Measurements from ENCODE around the gene ARID3A.
"Not testable (repeated sequence)": the region's sequence is repeated elsewhere in the genome, so short reads cannot be mapped to it uniquely, and the experiment has no call there.

The ARID3A gene

DNA sequence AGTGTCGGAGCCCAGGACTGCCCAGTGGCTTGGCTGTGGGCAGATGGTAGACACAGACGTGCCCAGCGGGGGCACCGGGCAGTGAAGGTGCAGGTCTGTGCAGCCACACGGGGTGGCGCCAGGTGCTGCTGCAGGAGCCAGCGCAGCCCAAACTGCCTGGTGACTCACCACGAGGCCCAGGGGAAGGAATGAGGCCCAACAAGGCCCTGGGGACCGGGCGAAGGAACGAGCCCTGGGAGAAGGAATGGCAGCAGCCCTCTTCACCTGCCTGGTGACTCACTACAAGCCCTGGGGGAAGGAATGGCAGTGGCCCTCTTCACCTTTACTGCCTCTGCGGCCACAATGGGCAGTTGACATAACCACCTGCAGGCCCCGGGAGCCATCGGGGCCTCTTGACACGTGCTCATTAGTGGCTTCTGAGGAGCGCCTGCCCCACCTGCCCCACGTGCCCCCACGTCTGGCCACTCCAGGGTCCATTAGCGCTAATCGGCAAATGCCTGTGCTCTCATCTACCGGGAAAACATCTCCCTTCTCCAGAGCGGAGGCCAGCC lies 42.1 kb upstream of the ARID3A start:
- 93 to 94% methylated on average over 22 of the region's 22 CpGs for WGBS, 2 experiments
- H3K9me3 ChIP-seq (ENCODE audit: control insufficient read depth, low read length) = no peaks in the 10 kb centered on the region
- H3K27ac ChIP-seq (ENCODE audit: insufficient read depth, low read depth, low read length, poor library complexity, severe bottlenecking) = no peak overlapping the region
- peaks cover 64% of the 10 kb centered on the region for H3K36me3 ChIP-seq (ENCODE audit: control insufficient read depth, insufficient read depth, low read length)
- no peaks in the 10 kb centered on the region for H3K27me3 ChIP-seq (ENCODE audit: control insufficient read depth, insufficient read depth, low read length, poor library complexity, severe bottlenecking)
- no peaks in the 10 kb centered on the region for H3K4me1 ChIP-seq (ENCODE audit: control insufficient read depth, insufficient read depth, low read length)
- H3K4me3 ChIP-seq (ENCODE audit: insufficient read depth, low read depth, low read length) = no peak overlapping the region

DNA sequence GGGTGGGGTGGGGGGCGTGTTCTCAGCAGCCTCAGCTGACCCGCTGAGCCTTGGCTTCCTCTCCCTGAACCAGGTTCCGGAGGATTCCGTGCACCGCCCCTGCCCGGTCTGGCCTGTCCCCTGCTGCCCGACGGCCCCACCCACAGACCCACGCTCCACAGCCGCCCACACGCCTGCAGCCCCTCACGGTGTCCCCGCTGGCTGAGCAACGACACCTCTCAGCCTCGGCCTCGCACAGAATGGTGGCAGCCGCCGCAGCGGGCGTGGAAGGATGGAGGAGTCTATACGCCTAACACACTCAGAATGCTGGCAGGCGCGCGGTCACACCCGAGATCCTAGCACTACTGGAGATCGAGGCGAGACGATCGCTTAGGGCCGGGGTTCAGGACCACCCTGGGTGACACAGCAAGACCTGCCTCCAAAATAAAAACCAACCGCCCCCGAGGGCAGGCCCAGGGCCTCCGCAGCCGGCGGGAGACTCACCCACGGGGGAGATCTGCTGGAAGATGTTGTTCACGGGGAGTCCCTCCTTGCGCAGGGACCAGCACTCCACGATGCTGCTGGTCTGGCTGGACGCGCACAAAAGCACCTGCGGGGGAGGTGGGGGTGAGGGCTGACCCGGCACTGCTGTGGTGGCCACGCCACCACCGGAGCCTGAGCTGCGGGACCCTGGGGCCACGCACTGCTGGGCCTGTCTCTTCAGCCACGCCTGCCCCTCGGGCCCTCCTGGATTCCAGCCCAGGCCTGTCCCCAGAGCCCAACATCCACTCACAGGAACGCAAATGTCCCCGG lies 41.2 kb upstream of the ARID3A start:
- H3K4me1 ChIP-seq (ENCODE audit: control insufficient read depth, insufficient read depth, low read length) = no peaks in the 10 kb centered on the region
- H3K4me3 ChIP-seq (ENCODE audit: insufficient read depth, low read depth, low read length) = no peak overlapping the region
- H3K27ac ChIP-seq (ENCODE audit: insufficient read depth, low read depth, low read length, poor library complexity, severe bottlenecking) = no peak overlapping the region
- no peaks in the 10 kb centered on the region for H3K27me3 ChIP-seq (ENCODE audit: control insufficient read depth, insufficient read depth, low read length, poor library complexity, severe bottlenecking)
- WGBS, 2 experiments = 94 to 96% methylated on average over 51 of the region's 51 CpGs
- peaks cover 62% of the 10 kb centered on the region for H3K36me3 ChIP-seq (ENCODE audit: control insufficient read depth, insufficient read depth, low read length)
- no peaks in the 10 kb centered on the region for H3K9me3 ChIP-seq (ENCODE audit: control insufficient read depth, low read length)

DNA sequence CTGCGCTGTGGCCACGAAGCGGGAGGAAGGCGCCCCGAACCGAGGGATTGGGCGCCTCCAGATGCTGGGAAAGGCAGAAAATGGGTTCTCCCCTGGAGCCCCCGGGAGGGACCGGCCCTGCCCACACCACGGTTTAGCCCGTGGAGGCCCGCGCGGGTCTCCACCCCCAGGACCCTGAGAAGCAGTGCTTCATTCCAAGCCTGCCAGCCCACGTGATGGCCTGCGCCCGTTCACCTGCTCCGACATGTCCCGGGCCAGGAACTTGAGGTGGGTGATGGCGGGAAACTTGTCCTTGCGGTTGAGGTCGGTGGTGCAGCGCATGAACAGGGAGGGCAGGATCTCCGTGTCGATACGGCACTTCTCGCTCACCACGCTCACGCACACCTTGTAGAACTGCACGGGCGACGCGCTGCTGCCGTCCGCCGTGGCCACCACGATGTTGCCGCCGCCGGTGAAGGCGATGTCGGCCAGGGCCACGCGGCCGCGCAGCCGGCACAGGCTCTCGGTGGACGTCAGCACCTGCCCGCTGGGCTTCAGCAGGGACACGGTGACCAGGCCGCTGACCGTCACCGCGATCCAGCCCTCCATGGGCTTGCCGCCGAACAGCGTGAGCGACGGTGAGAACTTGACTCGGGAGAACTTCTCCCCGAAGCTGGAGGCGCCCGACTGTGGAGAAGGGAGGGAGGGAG lies 40.2 kb upstream of the ARID3A start:
- WGBS, 2 experiments = 97% methylated on average over 64 of the region's 64 CpGs
- Histone ChIP-seq H3K4me1 (ENCODE audit: control insufficient read depth, insufficient read depth, low read length) (no peaks in the 10 kb centered on the region), H3K36me3 (ENCODE audit: control insufficient read depth, insufficient read depth, low read length) (peaks cover 60% of the 10 kb centered on the region), H3K4me3 (ENCODE audit: insufficient read depth, low read depth, low read length) (no peak overlapping the region), H3K9me3 (ENCODE audit: control insufficient read depth, low read length) (no peaks in the 10 kb centered on the region), H3K27me3 (ENCODE audit: control insufficient read depth, insufficient read depth, low read length, poor library complexity, severe bottlenecking) (no peaks in the 10 kb centered on the region), H3K27ac (ENCODE audit: insufficient read depth, low read depth, low read length, poor library complexity, severe bottlenecking) (no peak overlapping the region)

DNA sequence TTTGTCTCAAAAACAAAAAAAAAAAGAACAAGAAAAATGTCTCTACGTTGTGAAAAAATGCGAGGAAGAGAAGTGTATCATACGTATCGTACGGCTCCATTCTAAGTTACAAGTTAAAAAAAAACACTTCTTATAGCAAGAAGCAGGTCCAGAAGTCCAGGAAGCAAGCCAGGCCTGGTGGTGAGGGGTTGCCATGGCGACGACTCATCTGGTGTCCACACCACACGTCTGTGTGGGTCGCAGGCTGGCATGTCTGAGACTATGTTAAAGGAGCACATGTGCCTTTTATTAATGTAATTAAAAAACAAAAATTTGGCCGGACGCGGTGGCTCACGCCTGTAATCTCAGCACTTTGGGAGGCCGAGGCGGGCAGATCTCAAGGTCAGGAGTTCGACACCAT lies 38.8 kb upstream of the ARID3A start:
- H3K27me3 ChIP-seq (ENCODE audit: control insufficient read depth, insufficient read depth, low read length, poor library complexity, severe bottlenecking) = no peaks in the 10 kb centered on the region
- H3K4me1 ChIP-seq (ENCODE audit: control insufficient read depth, insufficient read depth, low read length) = no peaks in the 10 kb centered on the region
- H3K27ac ChIP-seq (ENCODE audit: insufficient read depth, low read depth, low read length, poor library complexity, severe bottlenecking) = no peak overlapping the region
- H3K36me3 ChIP-seq (ENCODE audit: control insufficient read depth, insufficient read depth, low read length) = peaks cover 47% of the 10 kb centered on the region
- WGBS, 2 experiments = 93 to 95% methylated on average over 16 of the region's 16 CpGs
- H3K9me3 ChIP-seq (ENCODE audit: control insufficient read depth, low read length) = no peaks in the 10 kb centered on the region
- no peak overlapping the region for H3K4me3 ChIP-seq (ENCODE audit: insufficient read depth, low read depth, low read length)

DNA sequence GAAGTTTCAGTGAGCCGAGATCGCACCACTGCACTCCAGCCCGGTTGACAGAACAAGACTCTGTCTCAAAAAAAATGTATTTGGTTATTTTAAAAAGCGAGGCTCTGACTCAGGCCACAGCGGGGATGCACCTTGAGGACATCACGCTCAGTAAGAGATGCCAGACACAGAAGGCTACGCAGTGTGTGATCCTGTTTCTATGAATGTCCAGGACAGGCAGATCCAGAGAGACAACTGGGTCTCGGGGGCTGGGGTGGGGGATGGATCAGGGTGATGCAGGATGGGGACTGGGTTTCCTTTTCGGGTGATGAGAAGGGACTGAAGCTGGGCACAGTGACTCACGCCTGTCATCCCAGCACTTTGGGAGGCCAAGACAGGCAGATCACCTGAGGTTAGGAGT lies 38.2 kb upstream of the ARID3A start:
- 95 to 96% methylated on average over 10 of the region's 10 CpGs for WGBS, 2 experiments
- Histone ChIP-seq H3K36me3 (ENCODE audit: control insufficient read depth, insufficient read depth, low read length) (peaks cover 45% of the 10 kb centered on the region), H3K4me3 (ENCODE audit: insufficient read depth, low read depth, low read length) (no peak overlapping the region)

DNA sequence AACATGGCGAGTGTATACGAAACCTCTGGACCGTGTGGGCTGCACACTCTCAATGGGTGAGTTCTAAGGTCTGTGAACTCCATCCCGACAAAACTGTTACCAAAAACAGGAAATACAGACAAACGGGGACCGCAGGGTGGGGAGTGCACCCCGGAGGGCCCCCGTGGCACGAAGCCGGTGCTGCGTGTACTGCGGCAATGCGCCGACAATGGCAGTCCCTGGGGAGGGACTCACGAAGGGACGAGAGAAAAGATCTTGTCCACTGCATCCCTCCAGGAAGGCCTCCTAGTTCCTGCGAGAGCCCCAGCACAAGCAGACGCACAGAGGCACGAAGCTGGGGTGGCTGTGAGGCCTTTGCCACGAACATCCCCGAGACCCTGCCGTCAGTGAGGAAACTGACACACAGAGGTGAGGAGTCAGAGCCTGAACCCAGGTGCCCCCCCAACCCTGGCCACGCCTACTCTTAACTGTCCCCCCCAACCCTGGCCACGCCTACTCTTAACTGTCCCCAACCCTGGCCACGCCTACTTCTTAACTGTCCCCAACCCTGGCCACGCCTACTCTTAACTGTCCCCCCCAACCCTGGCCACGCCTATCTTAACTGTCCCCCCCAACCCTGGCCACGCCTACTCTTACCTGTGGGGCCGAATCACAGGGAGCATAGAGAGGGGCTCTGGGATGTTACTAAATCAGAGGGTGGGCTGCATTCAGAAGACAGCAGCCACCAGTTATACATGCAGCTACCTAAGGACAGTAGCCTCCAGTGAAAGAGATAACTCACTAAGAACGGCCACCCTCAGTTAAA lies 37.1 kb upstream of the ARID3A start:
- no peaks in the 10 kb centered on the region for H3K27me3 ChIP-seq (ENCODE audit: control insufficient read depth, insufficient read depth, low read length, poor library complexity, severe bottlenecking)
- H3K9me3 ChIP-seq (ENCODE audit: control insufficient read depth, low read length) = no peaks in the 10 kb centered on the region
- H3K4me3 ChIP-seq (ENCODE audit: insufficient read depth, low read depth, low read length) = no peak overlapping the region
- H3K27ac ChIP-seq (ENCODE audit: insufficient read depth, low read depth, low read length, poor library complexity, severe bottlenecking) = no peak overlapping the region
- H3K4me1 ChIP-seq (ENCODE audit: control insufficient read depth, insufficient read depth, low read length) = no peaks in the 10 kb centered on the region
- peaks cover 35% of the 10 kb centered on the region for H3K36me3 ChIP-seq (ENCODE audit: control insufficient read depth, insufficient read depth, low read length)
- WGBS, 2 experiments = 96% methylated on average over 30 of the region's 30 CpGs

More for the DNA sequence above, 38.2 kb upstream of the ARID3A start:
- Histone ChIP-seq H3K27me3 (ENCODE audit: control insufficient read depth, insufficient read depth, low read length, poor library complexity, severe bottlenecking) (no peaks in the 10 kb centered on the region), H3K9me3 (ENCODE audit: control insufficient read depth, low read length) (no peaks in the 10 kb centered on the region), H3K4me1 (ENCODE audit: control insufficient read depth, insufficient read depth, low read length) (no peaks in the 10 kb centered on the region), H3K27ac (ENCODE audit: insufficient read depth, low read depth, low read length, poor library complexity, severe bottlenecking) (no peak overlapping the region)

DNA sequence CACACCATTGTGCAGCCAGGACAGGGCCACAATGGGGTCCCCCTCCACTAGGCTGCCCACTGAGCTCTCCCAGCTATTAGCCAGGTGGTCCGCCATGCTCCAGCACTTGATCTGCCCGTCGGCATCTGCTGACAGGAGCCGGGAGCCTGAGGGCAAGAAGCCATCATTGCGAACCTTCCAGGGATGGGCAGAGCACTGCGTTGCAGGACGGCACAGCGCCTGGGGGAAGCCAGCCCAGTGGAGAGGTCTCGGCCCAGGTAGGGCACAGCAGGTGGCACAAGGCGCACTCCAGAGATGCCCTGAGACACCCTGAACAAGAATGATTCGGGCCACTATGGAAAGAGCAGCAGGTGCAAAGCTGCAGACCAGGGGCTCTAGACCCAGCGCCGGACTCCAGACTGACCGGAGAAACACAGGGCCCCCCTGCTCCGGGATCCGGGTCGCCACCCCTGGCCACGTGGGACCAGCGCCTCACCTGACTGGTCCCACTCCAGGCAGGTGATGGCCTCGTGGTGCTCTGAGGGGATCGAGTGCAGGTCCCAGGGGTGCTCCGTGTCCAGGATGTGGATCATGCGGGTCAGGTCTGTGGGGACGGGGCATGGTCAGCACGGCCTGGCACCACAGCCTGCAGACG lies 36.1 kb upstream of the ARID3A start:
- 96 to 97% methylated on average over 26 of the region's 26 CpGs for WGBS, 2 experiments
- H3K4me3 ChIP-seq (ENCODE audit: insufficient read depth, low read depth, low read length) = no peak overlapping the region
- no peaks in the 10 kb centered on the region for H3K27me3 ChIP-seq (ENCODE audit: control insufficient read depth, insufficient read depth, low read length, poor library complexity, severe bottlenecking)
- no peaks in the 10 kb centered on the region for H3K4me1 ChIP-seq (ENCODE audit: control insufficient read depth, insufficient read depth, low read length)
- no peaks in the 10 kb centered on the region for H3K9me3 ChIP-seq (ENCODE audit: control insufficient read depth, low read length)
- no peak overlapping the region for H3K27ac ChIP-seq (ENCODE audit: insufficient read depth, low read depth, low read length, poor library complexity, severe bottlenecking)
- peaks cover 25% of the 10 kb centered on the region for H3K36me3 ChIP-seq (ENCODE audit: control insufficient read depth, insufficient read depth, low read length)

DNA sequence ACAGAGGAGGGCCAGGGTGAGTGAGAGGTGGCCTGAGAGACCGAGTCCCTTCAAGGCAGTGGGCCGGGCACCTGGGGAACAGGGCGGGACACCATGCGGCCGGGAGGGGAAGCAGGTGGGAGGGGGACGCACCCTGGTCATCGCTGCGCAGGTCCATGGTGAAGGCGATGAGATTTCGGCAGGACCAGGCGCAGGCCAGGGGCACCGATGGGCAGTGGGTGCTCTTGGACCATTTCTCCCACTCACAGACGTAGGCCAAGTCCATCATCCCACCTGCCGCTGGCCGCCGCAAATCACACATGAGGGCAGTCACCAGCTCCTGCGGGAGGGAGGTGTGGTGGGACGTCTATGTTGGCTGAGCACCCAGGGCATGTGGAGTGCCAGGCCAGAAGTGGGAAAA lies 35.0 kb upstream of the ARID3A start:
- Histone ChIP-seq H3K4me3 (ENCODE audit: insufficient read depth, low read depth, low read length) (no peak overlapping the region), H3K4me1 (ENCODE audit: control insufficient read depth, insufficient read depth, low read length) (no peaks in the 10 kb centered on the region), H3K36me3 (ENCODE audit: control insufficient read depth, insufficient read depth, low read length) (peaks cover 22% of the 10 kb centered on the region), H3K27me3 (ENCODE audit: control insufficient read depth, insufficient read depth, low read length, poor library complexity, severe bottlenecking) (no peaks in the 10 kb centered on the region), H3K27ac (ENCODE audit: insufficient read depth, low read depth, low read length, poor library complexity, severe bottlenecking) (no peak overlapping the region), H3K9me3 (ENCODE audit: control insufficient read depth, low read length) (no peaks in the 10 kb centered on the region)
- 96 to 97% methylated on average over 18 of the region's 18 CpGs for WGBS, 2 experiments

DNA sequence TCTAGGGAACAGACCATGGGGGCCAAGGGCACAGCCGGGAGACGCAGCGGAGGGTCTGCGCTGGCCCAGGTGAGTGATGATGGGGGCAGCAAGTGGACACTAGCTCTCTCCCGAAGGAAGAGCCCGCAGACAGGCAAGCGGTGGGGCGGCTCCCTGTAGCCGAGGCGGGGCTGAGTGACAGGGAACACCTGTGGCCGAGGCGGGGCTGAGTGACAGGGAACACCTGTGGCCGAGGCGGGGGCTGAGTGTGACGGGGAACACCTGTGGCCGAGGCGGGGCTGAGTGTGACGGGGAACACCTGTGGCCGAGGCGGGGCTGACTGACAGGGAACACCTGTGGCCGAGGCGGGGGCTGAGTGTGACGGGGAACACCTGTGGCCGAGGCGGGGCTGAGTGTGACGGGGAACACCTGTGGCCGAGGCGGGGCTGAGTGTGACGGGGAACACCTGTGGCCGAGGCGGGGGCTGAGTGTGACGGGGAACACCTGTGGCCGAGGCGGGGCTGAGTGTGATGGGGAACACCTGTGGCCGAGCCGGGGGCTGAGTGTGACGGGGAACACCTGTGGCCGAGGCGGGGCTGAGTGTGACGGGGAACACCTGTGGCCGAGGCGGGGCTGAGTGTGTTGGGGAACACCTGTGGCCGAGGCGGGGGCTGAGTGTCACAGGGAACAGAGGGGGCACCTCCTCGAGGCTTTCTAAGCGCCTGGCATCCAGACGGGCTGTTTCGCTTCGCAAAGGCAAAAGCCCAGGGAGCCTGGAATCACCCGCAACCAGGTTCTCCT lies 34.2 kb upstream of the ARID3A start:
- H3K27me3 ChIP-seq (ENCODE audit: control insufficient read depth, insufficient read depth, low read length, poor library complexity, severe bottlenecking); H3K9me3 ChIP-seq (ENCODE audit: control insufficient read depth, low read length); H3K4me1 ChIP-seq (ENCODE audit: control insufficient read depth, insufficient read depth, low read length); H3K27ac ChIP-seq (ENCODE audit: insufficient read depth, low read depth, low read length, poor library complexity, severe bottlenecking): not testable (repeated sequence)
- 93% methylated on average over 50 of the region's 50 CpGs for WGBS, 2 experiments
- Histone ChIP-seq H3K36me3 (ENCODE audit: control insufficient read depth, insufficient read depth, low read length) (peaks cover 16% of the 10 kb centered on the region), H3K4me3 (ENCODE audit: insufficient read depth, low read depth, low read length) (peak overlapping the region; percentile 89)

Data from ectodermal cell (in vitro differentiated cells).